GM12878 (cell line): Measurements from ENCODE around the gene DIRAS1.
A peak's percentile ranks its signal among the peaks of the same experiment; 100 is the strongest.

Source experiments
- MXI1 ChIP-seq: fragments of 150-350 bp; IDR thresholded peaks from 2 replicates; pipeline ENCODE4 v1.6.1; 2011; ENCODE audit warnings: low read depth, mild to moderate bottlenecking, inconsistent platforms, low read length, improper control_type of control experiment
- MYB ChIP-seq: fragments of 150-350 bp; IDR thresholded peaks from 2 replicates; pipeline ENCODE4 v1.6.1; 2014; ENCODE audit warnings: mild to moderate bottlenecking, low read depth, low read length, borderline replicate concordance
- REST ChIP-seq: IDR thresholded peaks from 2 replicates; pipeline ENCODE4 v1.6.1; 2012; ENCODE audit warnings: mild to moderate bottlenecking, low read depth, low read length
- SRF ChIP-seq, 2 experiments: IDR thresholded peaks; 2 replicates each; pipeline ENCODE4 v1.6.1; 2011; ENCODE audit warnings: low read depth in 2 of 2, low read length in 2 of 2, mild to moderate bottlenecking in 1 of 2, moderate library complexity in 1 of 2

GRCh38 chr19:2678044-2678671 lies 43.0 kb downstream of the DIRAS1 start:
- TF ChIP-seq SRF (IDR thresholded peaks at IDR 0.05; ENCODE audit: low read depth in 2 of 2, low read length in 2 of 2) (no peak), REST (no peak), MXI1 (peak; percentile 72), MYB (no peak)
